SK-N-MC (cell line): ENCODE results near the gene SCGB1C1.

ENCODE experiments used
- EZH2 ChIP-seq: fragments of 200-600 bp; sonication (generic); IDR thresholded peaks from one replicate; pipeline ENCODE4 v1.6.1; 2017; ENCODE audit warnings: antibody characterized with exemption
- POLR2AphosphoS5 ChIP-seq: IDR thresholded peaks from 2 replicates; pipeline ENCODE4 v1.6.1; 2012; ENCODE audit warnings: mild to moderate bottlenecking, low read depth, low read length, borderline replicate concordance

GRCh38 chr11:207863-208180 is 14.9 kb downstream of the SCGB1C1 start:
- TF ChIP-seq POLR2AphosphoS5 (no peak), EZH2 (no peak)
